GM12801 (cell line): Measurements from ENCODE around the gene COPE.

ENCODE experiments used
- CTCF ChIP-seq: IDR thresholded peaks from one replicate; pipeline ENCODE4 v1.5.1; 2011; ENCODE audit warnings: control low read depth; ENCODE audit not compliant: insufficient read length; ENCODE audit errors: extremely low read depth

Gene COPE

GRCh38 chr19:18893587-18894253, 25.5 kb downstream of the COPE start:
- TF ChIP-seq CTCF: no peak

GRCh38 chr19:18889949-18890745, 29.0 kb downstream of the COPE start:
- no peak for TF ChIP-seq CTCF

- TF ChIP-seq CTCF: no peak
Measured at GRCh38 chr19:18886972-18887371, 32.2 kb downstream of the COPE start.

- no peak for TF ChIP-seq CTCF
Measured at GRCh38 chr19:18883526-18884304, 35.5 kb downstream of the COPE start.

- no peak for TF ChIP-seq CTCF
Measured at GRCh38 chr19:18881491-18881890, 37.7 kb downstream of the COPE start.

GRCh38 chr19:18879579-18880373, 39.4 kb downstream of the COPE start:
- TF ChIP-seq CTCF: no peak
